DMS 273 treated with DMSO at 0.1 percent for 48 hours (cell line): ENCODE measurements around the gene NGEF.

Experiments used
- DNase-seq: peaks from one replicate; lab custom pipeline; 2025; lab: John Stamatoyannopoulos, UW

NGEF gene

DNA sequence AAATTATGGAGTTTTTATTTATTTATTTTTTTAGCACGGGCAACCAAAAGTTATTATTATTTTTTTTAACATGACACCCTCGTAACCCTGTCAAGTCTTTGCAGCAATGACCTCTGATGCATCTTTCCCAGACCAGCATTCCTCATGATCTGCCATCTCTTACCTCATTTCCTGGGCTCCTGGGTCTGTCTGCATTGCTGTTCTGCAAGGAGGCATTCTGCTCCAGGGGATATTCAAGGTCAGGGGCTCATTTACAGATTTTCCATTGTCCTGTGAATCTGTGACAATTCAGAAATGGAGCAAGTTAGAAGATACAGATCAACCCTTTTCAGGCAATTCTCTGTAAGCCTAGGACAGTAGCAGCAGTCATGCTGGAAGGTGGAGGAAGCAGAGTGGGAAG, 43.0 kb downstream of the NGEF start:
- DNase-seq: no peak

DNA sequence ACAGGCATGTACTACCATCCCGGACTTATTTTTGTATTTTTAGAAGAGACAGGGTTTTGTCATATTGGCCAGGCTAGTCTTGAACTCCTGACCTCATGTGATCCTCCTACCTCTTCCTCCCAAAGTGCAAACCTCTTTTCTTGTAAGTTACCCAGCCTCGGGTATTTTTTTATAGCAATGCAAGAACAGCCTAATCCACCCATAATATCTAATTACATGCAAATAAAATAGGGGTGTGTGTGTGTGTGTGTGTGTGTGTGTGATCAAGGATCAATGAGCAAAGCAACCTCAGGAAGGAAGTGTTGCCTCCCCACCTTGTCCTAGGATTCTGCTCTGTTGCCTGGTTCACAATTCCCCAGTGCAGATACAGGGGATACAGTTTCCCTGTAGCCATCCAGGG, 45.6 kb downstream of the NGEF start:
- no peak for DNase-seq

DNA sequence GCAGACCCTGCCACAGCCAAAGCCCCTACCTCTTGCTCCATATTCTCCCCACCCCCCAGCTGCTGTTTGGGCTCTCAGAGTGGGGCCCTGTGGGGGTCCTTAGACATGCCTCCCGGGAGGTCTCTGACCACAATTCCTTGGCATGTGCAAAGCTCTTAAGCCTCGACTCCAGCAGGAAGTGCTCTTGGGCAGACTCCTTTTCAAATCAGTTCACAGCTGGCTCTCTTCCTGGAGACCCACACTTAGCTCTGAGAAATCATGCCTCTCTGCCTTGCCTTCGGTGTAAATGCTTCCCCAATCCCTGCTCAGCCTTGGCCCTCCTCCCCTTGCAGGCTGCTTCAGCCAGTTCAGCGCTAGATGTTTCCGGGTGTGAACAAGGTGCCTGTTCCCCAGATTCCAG, 46.9 kb downstream of the NGEF start:
- no peak for DNase-seq

DNA sequence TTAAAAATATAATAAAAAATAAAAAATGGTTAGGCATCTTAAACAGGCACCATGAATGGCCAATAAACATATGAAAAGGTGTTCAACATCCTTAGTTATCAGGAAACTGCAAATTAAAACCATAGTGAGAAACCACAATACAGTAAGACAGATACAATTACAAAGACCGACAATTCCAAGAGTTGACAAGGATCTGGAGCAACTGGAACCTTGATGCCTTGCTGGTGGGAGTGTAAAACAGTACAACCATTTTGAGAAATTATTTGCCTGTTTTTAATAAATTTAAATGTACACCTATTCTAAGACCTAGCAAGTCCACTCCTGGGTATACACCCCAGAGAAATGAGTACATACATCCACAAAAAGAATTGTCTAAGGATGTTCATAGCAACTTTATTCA, 49.1 kb downstream of the NGEF start:
- DNase-seq: no peak

DNA sequence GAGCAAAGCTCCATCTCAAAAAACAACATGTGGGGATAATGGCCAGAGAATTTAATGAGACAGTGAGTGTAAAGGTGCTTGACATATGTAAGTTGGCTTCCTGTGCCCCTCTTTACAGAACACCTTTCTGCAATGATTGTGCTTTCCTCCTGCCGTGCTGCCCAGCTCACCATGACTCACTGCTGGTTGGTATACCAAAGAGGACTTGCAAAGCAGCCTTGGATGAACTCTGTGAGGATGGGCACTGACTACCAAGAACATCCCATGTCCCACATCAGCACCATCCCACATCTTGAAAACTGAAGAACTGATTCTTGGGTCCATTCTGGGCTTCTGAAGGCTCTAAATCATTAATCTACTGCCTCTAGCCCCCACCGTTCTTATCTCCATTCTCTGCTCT, 52.2 kb downstream of the NGEF start:
- DNase-seq: no peak

DNA sequence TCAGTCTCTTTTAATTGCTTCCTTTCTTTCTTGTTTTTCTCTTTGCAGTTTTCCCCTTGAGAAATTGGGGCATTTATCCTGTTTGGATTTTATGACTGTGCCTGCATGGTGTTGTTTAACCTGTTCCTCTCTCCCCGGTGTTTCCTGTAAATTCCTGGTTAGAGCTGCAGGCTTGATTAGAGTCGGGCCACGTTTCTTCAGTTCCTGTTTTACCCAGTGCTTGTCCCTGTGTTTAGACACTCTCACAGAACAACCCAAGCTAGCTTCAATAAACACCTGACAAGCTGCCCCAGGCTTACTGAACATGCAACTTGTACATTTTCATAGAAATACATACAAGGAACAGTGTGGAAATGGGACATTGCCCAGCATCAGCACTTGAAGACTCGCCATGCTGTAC, 53.9 kb downstream of the NGEF start:
- no peak for DNase-seq

DNA sequence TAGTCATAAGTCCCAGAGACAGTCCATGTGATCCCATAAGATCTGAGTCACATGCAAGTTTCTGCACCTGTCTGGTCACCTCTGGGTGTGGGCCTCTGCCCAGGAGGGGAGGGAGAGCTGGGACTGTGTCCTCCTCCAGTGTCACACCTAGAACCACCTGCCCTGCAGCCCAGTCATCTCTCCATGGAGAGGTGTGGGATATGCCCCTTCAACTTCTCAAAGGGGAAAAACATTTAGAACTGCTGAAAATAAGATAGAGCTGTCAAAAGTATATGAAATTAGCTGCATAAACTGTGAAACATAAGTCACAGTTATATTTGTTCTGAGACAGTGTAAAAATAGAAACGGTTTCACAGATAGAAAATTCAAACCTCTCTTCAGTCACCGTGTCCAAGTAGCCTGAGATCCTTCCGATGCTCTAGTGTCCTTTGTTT, 55.4 kb downstream of the NGEF start:
- no peak for DNase-seq

DNA sequence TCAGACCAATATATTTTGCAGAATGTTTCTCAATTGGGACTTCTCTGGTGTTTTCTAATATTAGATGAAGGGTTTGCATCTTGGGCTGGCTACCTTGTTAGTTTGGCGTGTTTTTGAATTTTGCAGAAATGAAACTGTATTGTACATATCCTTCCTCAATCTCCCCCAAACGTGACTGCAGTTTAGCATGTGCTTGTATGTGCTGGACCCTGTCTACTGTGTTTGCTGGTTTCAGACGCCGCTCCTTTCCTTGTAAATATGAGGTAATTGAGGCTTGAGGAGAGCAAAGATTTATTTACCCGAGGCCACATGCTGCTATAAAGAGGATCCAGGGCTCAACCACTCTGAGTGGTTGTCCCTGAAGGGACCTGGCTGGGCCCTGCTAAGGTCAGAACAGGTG, 57.2 kb downstream of the NGEF start:
- no peak for DNase-seq

DNA sequence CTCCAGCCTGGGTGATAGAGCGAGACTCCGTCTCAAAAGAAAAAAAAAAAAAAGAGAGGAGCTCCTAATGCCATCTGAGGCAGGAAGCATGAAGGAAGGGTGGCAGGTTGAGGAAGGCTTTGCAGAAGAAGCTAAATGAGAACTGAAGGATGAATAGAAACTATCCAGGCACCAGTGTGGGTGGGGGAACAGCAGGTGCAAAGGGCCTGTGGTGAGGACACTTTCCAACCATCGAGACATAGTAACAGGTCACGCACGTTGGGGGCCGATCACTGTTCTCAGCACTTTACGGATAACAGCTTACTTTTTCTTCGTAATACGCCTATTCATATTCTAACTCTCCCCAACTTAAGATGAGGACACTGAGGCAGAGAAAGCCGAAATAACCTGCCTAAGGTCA, 58.4 kb downstream of the NGEF start:
- no peak for DNase-seq

DNA sequence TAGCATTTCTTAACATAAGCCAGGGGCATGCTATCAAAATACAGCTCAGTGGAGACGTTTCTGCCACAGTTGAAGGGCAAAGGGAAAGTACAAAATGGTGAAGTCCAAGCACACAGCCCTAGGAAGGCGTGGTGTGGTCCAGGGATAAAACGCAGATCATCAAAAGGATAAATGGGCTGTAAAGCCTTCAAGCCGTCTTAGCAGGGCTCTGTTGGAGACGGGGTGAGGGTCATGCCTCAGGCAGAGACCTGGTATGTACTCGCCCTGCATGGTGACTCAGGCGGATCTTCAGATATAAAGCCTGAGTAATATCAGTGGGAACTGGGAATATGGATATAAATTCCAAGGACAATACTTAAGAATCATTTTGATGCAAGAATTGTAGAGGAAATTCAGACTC, 61.2 kb downstream of the NGEF start:
- DNase-seq: no peak

DNA sequence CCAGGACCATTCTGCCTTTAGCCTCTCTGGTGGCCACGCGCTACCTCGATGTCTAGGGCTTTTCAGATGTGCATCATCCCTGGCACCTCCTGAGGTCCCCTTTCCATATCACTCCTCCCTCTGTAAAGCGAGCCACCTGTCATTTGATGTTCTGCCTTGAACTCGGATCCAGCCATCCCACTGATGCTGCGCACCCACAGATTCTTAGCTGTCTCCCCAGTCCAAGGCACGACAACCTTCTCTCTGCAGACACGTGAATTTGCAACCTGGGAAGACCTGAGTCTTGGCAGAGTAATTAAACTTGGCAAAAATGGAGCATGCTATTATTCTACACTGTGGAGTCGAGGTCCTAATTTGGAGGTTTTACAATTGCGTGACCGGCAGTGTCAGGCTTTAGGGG, 61.9 kb downstream of the NGEF start:
- no peak for DNase-seq

DNA sequence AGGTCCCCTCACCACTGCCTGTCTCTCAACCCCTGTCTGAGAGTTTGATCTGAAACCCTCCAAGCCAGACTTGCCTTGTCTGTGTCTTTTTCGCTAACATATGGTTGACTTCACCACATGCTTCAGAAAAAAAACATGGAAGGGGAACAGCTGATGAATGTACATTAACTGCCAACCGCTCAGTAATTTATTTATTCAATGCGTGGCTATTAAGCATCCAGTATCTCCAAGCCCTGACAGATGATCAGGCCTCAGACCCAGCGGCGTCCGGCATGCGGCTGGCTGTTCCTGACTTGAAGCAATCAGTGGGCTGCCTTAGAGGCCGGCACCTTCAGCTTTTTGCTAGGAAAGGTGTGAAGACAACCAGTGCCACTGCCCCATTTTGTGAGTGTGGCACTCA, 62.3 kb downstream of the NGEF start:
- DNase-seq: no peak

DNA sequence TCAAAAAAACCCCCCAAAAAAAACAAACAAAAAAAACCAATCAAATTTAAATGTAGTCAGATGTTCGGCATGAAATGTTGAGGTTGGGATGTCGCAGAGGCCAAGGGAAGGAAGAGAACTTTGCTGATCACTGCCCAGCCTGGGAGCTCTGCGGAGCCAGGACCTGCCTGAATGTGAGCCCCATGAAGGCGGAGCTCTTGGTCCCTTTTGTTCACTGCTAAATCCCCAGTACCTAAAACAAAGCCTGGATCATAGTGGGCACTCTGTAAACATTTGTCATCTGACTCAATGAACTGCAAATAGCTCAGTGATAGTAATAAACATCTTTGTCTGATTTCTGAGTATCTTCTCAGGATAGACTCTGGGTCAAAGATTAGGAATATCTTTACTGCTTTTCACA, 64.0 kb downstream of the NGEF start:
- no peak for DNase-seq

DNA sequence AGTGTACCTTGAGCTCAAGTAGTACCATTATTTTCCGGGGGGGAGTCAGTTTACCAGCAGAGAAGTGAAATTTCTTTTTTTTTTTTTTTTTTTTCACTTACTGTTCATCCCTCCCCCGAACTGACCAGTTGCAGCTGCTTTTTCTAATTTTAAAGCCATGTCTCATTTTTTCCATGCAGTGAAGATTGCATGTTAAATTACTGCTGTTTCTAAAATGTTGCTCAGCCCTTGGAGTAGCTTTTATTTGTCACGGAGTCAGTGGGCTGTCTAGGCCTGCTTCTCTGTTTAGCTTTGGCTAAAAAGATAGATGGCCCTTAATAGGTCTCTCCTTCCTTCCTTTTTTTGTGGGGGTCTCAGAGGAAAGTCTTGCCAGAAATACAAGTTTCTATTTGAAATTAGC, 70.2 kb downstream of the NGEF start:
- DNase-seq: no peak

DNA sequence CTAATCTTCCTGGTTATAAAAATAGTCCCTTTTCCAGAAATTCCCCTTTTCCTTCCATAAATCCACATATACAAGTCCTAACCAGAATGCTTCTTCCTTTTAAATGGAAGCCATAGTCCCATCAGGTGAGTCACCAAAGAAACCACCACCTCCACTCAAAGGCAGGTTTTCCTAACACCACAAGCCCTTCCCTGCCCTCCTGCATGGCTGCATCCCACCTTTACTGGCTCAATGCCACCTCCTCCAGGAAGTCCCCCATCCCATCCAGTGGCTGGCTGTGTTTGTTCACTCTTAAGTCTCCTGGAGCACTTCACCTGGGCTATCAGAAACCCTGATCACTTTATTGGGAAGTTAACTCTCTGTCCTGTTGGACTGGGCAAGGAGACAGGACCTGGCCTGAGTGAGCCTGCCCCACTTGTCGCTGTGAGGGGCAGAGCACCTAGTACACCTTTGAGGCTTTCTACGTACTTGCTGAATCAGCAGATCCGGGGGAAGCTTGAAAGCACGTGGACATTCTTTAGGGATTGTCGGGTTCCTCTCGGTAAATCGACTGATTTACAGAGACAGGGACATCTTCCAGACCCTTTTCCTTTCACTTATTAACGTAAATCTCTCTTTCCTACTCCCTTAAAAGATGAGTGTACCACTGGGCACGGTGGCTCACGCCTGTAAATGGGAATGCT, 71.0 kb downstream of the NGEF start:
- DNase-seq: no peak

DNA sequence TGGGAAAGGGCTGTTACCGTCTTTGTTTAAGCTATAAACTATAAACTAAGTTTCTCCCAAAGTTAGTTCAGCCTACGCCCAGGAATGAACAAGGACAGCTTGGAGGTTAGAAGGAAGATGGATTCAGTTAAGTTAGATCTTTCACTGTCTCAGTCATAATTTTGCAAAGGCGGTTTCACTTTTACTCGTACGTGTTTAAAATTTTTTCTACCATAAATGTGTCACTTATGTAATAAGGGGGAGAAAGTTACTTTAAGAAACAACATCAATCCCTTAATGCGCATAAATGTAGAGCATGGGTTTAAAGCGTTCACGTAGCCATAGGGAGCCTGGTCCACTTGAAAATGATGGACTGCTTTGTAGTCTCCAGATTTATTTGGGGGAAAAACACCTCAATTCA, 71.7 kb downstream of the NGEF start:
- DNase-seq: no peak

DNA sequence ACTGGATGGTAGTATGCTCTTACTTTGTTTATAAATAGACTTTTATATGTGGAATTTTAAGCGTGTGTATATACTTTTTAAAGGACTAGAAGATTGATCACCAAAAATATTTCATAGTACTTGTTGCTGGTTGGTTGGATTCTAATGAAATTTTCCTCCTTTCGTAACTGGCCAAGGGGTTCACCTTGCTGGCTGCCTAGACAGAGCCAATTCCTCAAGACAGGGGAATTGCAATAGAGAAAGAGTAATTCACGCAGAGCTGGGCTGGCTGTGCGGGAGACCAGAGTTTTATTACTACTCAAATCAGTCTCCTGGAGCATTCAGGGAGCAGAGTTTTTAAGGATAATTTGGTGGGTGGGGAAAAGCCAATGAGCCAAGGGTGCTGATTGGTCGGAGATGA, 72.3 kb downstream of the NGEF start:
- no peak for DNase-seq

DNA sequence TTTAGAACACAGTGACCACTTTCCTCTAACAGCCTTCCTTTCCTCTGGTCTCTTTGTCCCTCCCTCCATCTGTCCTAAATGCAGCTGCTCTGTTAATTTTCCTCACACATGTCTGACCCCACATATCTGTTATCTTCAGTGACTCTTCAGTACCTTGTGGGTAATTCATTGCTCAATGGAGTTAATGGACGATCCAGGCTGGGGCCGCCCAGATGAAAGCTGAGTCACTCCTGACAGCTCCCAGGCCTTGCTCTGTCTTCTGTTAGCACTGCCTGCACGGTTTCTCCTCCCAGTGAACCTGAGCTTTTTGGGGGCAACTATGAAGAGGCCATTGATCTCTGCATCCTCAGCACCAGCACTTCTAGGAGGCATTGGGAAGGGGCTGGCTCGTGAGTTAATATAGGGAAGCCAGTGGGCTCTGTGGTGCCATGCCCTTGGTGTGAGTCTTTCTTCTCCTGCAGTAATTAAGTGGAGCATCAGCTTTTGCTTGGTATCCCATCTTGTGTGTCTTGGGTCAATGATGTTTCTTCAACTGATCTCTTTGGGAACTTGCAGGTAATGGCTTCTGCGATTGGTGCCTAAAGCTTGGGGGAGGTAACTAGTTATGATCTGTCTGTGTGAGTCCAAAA, 75.7 kb downstream of the NGEF start:
- no peak for DNase-seq

DNA sequence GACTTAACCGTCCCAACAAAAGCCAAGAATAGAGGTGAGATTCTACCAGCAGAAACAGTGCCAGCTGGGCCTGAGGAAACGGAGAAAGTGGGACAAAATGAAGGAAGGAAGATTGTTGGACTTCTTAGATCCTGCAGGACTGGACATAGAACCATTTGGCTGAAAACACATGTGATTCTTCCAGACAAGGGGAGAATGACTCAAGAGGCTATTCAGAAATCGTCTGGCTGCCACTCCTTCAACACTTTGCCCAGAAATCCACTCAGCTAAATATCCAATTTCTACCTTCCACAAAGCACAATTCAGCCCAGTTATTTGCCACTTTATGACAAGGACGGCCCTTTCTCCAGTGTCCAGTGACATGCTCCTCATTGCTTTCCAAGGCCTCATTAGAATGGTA, 81.4 kb downstream of the NGEF start:
- DNase-seq: no peak

DNA sequence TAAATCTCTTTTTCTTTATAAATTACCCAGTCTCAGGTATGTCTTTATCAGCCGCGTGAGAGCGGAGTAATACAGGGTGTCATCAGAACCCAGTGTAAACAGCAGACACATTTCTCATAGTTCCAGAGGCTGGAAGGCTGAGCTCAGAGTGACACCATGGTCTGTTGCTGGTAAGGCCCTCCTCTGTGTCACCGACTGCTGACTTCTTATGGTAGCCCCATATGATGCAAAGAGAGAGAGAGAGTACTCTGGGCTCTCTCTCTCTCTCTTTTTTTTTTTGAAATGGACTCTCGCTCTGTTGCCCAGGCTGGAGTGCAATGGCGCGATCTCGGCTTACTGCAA, 83.0 kb downstream of the NGEF start:
- no peak for DNase-seq

DNA sequence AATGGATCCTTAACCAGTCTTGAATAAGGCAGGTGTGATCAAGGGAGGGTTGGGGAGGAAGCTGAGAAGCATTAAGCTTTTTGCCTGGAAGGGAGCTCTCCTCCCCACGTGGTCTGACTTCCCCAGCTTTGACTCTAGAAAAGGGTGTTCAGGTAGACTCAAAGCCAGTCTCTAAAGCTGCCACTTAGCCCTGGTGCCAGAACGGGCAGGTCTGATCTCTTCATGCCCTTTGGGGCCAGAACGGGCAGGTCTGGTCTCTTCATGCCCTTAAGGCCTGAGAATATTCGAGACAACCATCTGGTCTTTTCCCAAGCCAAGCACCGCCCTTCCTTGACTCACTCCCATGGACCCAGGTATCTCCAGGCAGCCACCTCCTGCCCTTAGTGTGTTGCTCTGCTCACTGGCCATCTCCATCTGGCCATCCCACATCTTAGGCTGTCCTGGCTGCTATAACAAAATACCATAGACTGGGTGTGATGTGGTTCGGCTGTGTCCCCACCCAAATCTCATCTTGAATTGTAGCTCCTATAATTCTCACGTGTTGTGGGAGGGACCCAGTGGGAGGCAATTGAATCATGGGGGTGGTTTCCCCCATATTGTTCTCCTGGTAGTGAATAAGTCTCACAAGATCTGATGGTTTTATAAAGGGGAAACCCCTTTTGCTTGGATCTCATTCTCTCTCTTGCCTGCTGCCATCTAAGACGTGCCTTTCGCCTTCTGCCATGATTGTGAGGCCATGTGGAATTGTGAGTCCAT, 83.6 kb downstream of the NGEF start:
- DNase-seq: no peak

DNA sequence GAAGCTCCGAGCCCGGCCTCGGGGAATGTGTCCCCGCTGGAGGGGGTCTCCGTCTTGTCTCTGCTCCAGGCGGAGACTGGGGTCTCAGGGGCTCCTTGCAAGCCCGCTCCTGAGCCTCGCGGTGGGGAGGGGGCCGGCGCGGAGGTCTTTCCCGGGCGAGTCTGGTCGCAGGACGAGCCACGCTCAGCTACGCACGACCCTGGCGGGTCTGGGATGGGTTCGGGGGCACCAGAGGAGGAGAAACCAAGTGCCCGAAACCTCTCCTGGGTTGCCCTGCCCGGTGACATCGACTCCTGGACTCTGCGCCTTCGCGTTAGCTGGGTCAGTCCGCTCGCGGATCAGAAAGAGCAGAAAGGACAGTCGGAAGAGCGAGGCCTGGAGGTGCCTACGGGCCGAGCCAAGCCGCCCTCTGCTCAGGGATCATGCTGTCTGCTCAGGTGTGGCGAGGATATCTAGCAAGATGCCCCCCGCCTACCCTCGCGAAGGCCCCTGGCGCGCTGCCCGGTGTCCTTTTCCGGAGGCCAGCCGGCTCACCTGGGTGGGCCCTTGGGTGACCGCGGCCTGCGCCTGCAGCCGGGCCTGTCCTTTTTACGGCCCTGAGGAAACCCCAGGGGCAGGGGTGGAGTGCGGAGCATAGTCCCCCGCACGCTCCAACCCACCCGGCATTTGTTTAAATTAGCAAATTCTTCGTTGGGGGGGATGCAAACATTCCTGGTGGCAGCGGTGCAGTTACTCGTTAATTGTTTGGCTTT, 84.3 kb downstream of the NGEF start:
- no peak for DNase-seq
